Activated naive CD4-positive, alpha-beta T cell treated with anti-CD3 and anti-CD28 coated beads, Interleukin-2, amount 50 U/mL, for 24 hours (primary cell): Measurements from ENCODE around the gene PGBD5.
A peak's percentile ranks its signal among the peaks of the same experiment; 100 is the strongest.

Experiments used
- H3K27ac Mint-ChIP-seq: one replicate; pipeline ENCODE4 v1.8.0; 2021; ENCODE audit warnings: mild to moderate bottlenecking, mixed read lengths
- H3K27me3 Mint-ChIP-seq: one replicate; pipeline ENCODE4 v1.8.0; 2021; ENCODE audit warnings: mixed read lengths
- H3K36me3 Mint-ChIP-seq: one replicate; pipeline ENCODE4 v1.8.0; 2021; ENCODE audit warnings: mixed read lengths
- H3K4me1 Mint-ChIP-seq: one replicate; pipeline ENCODE4 v1.8.0; 2021; ENCODE audit warnings: mixed read lengths
- H3K4me3 Mint-ChIP-seq: one replicate; pipeline ENCODE4 v1.8.0; 2021; ENCODE audit warnings: mild to moderate bottlenecking, mixed read lengths
- H3K9me3 Mint-ChIP-seq: one replicate; pipeline ENCODE4 v1.8.0; 2021; ENCODE audit warnings: mixed read lengths

Gene PGBD5

GRCh38 chr1:230274254-230274653, 151.9 kb downstream of the PGBD5 start:
- H3K9me3 Mint-ChIP-seq, result no peaks in the 10 kb centered on the region
- peaks cover 44% of the 10 kb centered on the region for H3K4me1 Mint-ChIP-seq
- H3K27ac Mint-ChIP-seq, result no peak overlapping the region
- no peaks in the 10 kb centered on the region for H3K27me3 Mint-ChIP-seq
- H3K36me3 Mint-ChIP-seq, result peaks cover 4% of the 10 kb centered on the region
- H3K4me3 Mint-ChIP-seq, result no peak overlapping the region

- H3K36me3 Mint-ChIP-seq, result peaks cover 1% of the 10 kb centered on the region
- H3K4me1 Mint-ChIP-seq, result peaks cover 37% of the 10 kb centered on the region
- no peak overlapping the region for H3K4me3 Mint-ChIP-seq
- no peak overlapping the region for H3K27ac Mint-ChIP-seq
- H3K9me3 Mint-ChIP-seq, result no peaks in the 10 kb centered on the region
- H3K27me3 Mint-ChIP-seq, result no peaks in the 10 kb centered on the region
Measured at GRCh38 chr1:230273141-230273710, 152.9 kb downstream of the PGBD5 start.

- H3K27ac Mint-ChIP-seq, result no peak overlapping the region
- H3K4me1 Mint-ChIP-seq, result peaks cover 36% of the 10 kb centered on the region
- H3K27me3 Mint-ChIP-seq, result no peaks in the 10 kb centered on the region
- H3K36me3 Mint-ChIP-seq, result peaks cover 1% of the 10 kb centered on the region
- no peaks in the 10 kb centered on the region for H3K9me3 Mint-ChIP-seq
- H3K4me3 Mint-ChIP-seq, result no peak overlapping the region
Measured at GRCh38 chr1:230272557-230272956, 153.6 kb downstream of the PGBD5 start.

GRCh38 chr1:230271300-230272035, 154.7 kb downstream of the PGBD5 start:
- H3K4me3 Mint-ChIP-seq, result peak overlapping the region; percentile 6
- H3K27me3 Mint-ChIP-seq, result no peaks in the 10 kb centered on the region
- H3K36me3 Mint-ChIP-seq, result peaks cover 2% of the 10 kb centered on the region
- peak overlapping the region; percentile 66 for H3K27ac Mint-ChIP-seq
- H3K4me1 Mint-ChIP-seq, result peaks cover 31% of the 10 kb centered on the region
- H3K9me3 Mint-ChIP-seq, result no peaks in the 10 kb centered on the region

GRCh38 chr1:230270559-230271281, 155.4 kb downstream of the PGBD5 start:
- Mint-ChIP-seq H3K36me3 (peaks cover 3% of the 10 kb centered on the region), H3K27me3 (no peaks in the 10 kb centered on the region), H3K9me3 (no peaks in the 10 kb centered on the region), H3K27ac (peak overlapping the region; percentile 71), H3K4me3 (peak overlapping the region; percentile 6), H3K4me1 (peaks cover 31% of the 10 kb centered on the region)

GRCh38 chr1:230270185-230270558, 156.0 kb downstream of the PGBD5 start:
- Mint-ChIP-seq H3K9me3 (no peaks in the 10 kb centered on the region), H3K4me1 (peaks cover 31% of the 10 kb centered on the region), H3K27ac (peak overlapping the region; percentile 71), H3K36me3 (peaks cover 6% of the 10 kb centered on the region), H3K4me3 (no peak overlapping the region), H3K27me3 (no peaks in the 10 kb centered on the region)

GRCh38 chr1:230268371-230269170, 157.6 kb downstream of the PGBD5 start:
- Mint-ChIP-seq H3K27ac (no peak overlapping the region), H3K9me3 (no peaks in the 10 kb centered on the region), H3K27me3 (no peaks in the 10 kb centered on the region), H3K4me3 (no peak overlapping the region), H3K36me3 (peaks cover 6% of the 10 kb centered on the region), H3K4me1 (peaks cover 22% of the 10 kb centered on the region)

GRCh38 chr1:230267338-230268065, 158.6 kb downstream of the PGBD5 start:
- no peaks in the 10 kb centered on the region for H3K9me3 Mint-ChIP-seq
- no peaks in the 10 kb centered on the region for H3K27me3 Mint-ChIP-seq
- H3K4me3 Mint-ChIP-seq, result no peak overlapping the region
- H3K27ac Mint-ChIP-seq, result peak overlapping the region; percentile 85
- peaks cover 8% of the 10 kb centered on the region for H3K36me3 Mint-ChIP-seq
- peaks cover 15% of the 10 kb centered on the region for H3K4me1 Mint-ChIP-seq

- H3K9me3 Mint-ChIP-seq, result no peaks in the 10 kb centered on the region
- no peaks in the 10 kb centered on the region for H3K27me3 Mint-ChIP-seq
- H3K27ac Mint-ChIP-seq, result no peak overlapping the region
- peaks cover 13% of the 10 kb centered on the region for H3K4me1 Mint-ChIP-seq
- H3K36me3 Mint-ChIP-seq, result peaks cover 6% of the 10 kb centered on the region
- H3K4me3 Mint-ChIP-seq, result no peak overlapping the region
Measured at GRCh38 chr1:230266456-230266855, 159.7 kb downstream of the PGBD5 start.

GRCh38 chr1:230265200-230266115, 160.7 kb downstream of the PGBD5 start:
- peaks cover 6% of the 10 kb centered on the region for H3K36me3 Mint-ChIP-seq
- H3K27me3 Mint-ChIP-seq, result no peaks in the 10 kb centered on the region
- H3K4me1 Mint-ChIP-seq, result peaks cover 3% of the 10 kb centered on the region
- H3K27ac Mint-ChIP-seq, result no peak overlapping the region
- no peaks in the 10 kb centered on the region for H3K9me3 Mint-ChIP-seq
- H3K4me3 Mint-ChIP-seq, result no peak overlapping the region
